ENCODE data around the gene TRAPPC10.
A peak's percentile ranks its signal among the peaks of the same experiment; 100 is the strongest.

TRAPPC10 gene

GRCh38 chr21:44011579-44012473, at the start of gene TRAPPC10:
TSS of gene TRAPPC10 (plus strand) at chr21:44012309. CDS start at chr21:44012494, 185 bp downstream.
- DNase-seq = peak; percentile 91

- no peak for DNase-seq
These were observed 46.1 kb upstream of the TRAPPC10 start for GRCh38 chr21:43965911-43966585.

- DNase-seq = no peak
These were observed 45.1 kb upstream of the TRAPPC10 start for GRCh38 chr21:43966946-43967512.

GRCh38 chr21:43967981-43968380, 44.1 kb upstream of the TRAPPC10 start:
- DNase-seq = no peak

GRCh38 chr21:43968410-43969114, 43.5 kb upstream of the TRAPPC10 start:
- DNase-seq = no peak

GRCh38 chr21:43969115-43969444, 43.0 kb upstream of the TRAPPC10 start:
- DNase-seq = no peak

GRCh38 chr21:43970551-43970950, 41.6 kb upstream of the TRAPPC10 start:
- no peak for DNase-seq

- DNase-seq = peak; percentile 50
These were observed 40.7 kb upstream of the TRAPPC10 start for GRCh38 chr21:43971201-43971991.

GRCh38 chr21:43971992-43972255, 40.2 kb upstream of the TRAPPC10 start:
- DNase-seq = no peak

- DNase-seq = no peak
These were observed 39.1 kb upstream of the TRAPPC10 start for GRCh38 chr21:43972850-43973633.

GRCh38 chr21:43973634-43973955, 38.5 kb upstream of the TRAPPC10 start:
- DNase-seq = no peak

- DNase-seq = no peak
These were observed 37.2 kb upstream of the TRAPPC10 start for GRCh38 chr21:43974791-43975468.

- DNase-seq = peak; percentile 82
These were observed 36.5 kb upstream of the TRAPPC10 start for GRCh38 chr21:43975469-43976098.

- DNase-seq = no peak
These were observed 35.4 kb upstream of the TRAPPC10 start for GRCh38 chr21:43976661-43977060.

GRCh38 chr21:43978060-43978459, 34.0 kb upstream of the TRAPPC10 start:
- no peak for DNase-seq

GRCh38 chr21:43979654-43980053, 32.5 kb upstream of the TRAPPC10 start:
- no peak for DNase-seq

- DNase-seq = no peak
These were observed 30.8 kb upstream of the TRAPPC10 start for GRCh38 chr21:43981151-43981870.

- DNase-seq = no peak
These were observed 30.3 kb upstream of the TRAPPC10 start for GRCh38 chr21:43981871-43982210.

- no peak for DNase-seq
These were observed 29.5 kb upstream of the TRAPPC10 start for GRCh38 chr21:43982489-43983078.

- DNase-seq = no peak
These were observed 28.7 kb upstream of the TRAPPC10 start for GRCh38 chr21:43983390-43983789.
